AG04450 (cell line): ENCODE data around the gene PLCD3. TPM values are rescaled to one million over a fixed set of nuclear protein-coding genes. Genes with fewer than 3 reads are reported as not detected.
A peak's percentile ranks its signal among the peaks of the same experiment; 100 is the strongest.

Experiments
- CTCF ChIA-PET: fragments of 300-600, 350-600 bp; formaldehyde crosslinking; extraction: SDS; loops from one replicate; lab custom pipeline; 2022; ENCODE audit warnings: antibody characterized with exemption, inconsistent platforms; lab: Charles Lee
- POLR2A ChIA-PET: fragments of 350-600 bp; formaldehyde crosslinking; extraction: SDS; loops from one replicate; lab custom pipeline; 2021; ENCODE audit warnings: antibody characterized with exemption, inconsistent platforms; lab: Yijun Ruan, JAX
- DNase-seq: peaks from one replicate; pipeline ENCODE4 v3.0.0-alpha.2; 2011; ENCODE audit warnings: low read depth, low spot score
- H3K27ac ChIP-seq: one replicate; pipeline ENCODE4 v1.5.1; 2012; ENCODE audit warnings: low read depth, low read length, control low read depth
- H3K27me3 ChIP-seq: one replicate; pipeline ENCODE4 v1.6.0; 2012; ENCODE audit warnings: low read length; ENCODE audit not compliant: control insufficient read depth, insufficient read depth
- H3K4me3 ChIP-seq: 2 replicates; pipeline ENCODE4 v1.5.1; 2011; ENCODE audit warnings: mild to moderate bottlenecking, low read depth, low read length, control low read depth
- H3K9me3 ChIP-seq: 2 replicates; pipeline ENCODE4 v1.5.1; 2012; ENCODE audit warnings: low read length; ENCODE audit not compliant: control insufficient read depth, insufficient read depth
- CTCF ChIP-seq: IDR thresholded peaks from 2 replicates; pipeline ENCODE4 v1.5.1; 2011; ENCODE audit warnings: low read depth, low read length, control low read depth, inconsistent platforms
- polyA plus RNA-seq: library from polyadenylated mRNA; depleted of rRNA; stranded (reverse); fragments of >200 nt; gene quantifications from 2 replicates; pipeline ENCODE4 v1.2.3, GENCODE V29; 2011

Gene PLCD3
- polyA plus RNA-seq, 1 experiment: 28.2 TPM

- H3K9me3 ChIP-seq: no peaks in the 10 kb centered on the region
- POLR2A ChIA-PET: interaction anchor here (0.5 to 1.7 kb wide), 5 partner anchors 9 to 55 kb away, joined by 3 to 8 read pairs (median 6); partner anchors contain the start of genes HEXIM1 and NMT1
- H3K27me3 ChIP-seq: no peaks in the 10 kb centered on the region
- H3K4me3 ChIP-seq: no peak overlapping the region
- DNase-seq: peak; percentile 97
- TF ChIP-seq CTCF: no peak
- H3K27ac ChIP-seq: peak overlapping the region; percentile 98
- CTCF ChIA-PET: interaction anchor here (2.4 to 6.0 kb wide), 2 partner anchors 43 to 71 kb away, joined by 11 to 26 read pairs; partner anchors contain the start of gene ACBD4
These were observed 39.3 kb downstream of the PLCD3 start for GRCh38 chr17:45092911-45093430.

GRCh38 chr17:45091778-45092425 lies 40.4 kb downstream of the PLCD3 start:
- CTCF ChIA-PET: interaction anchor here (6.0 kb wide), 1 partner anchor 44 kb away, joined by 26 read pairs; the partner anchor contains the start of gene ACBD4
- DNase-seq: no peak
- TF ChIP-seq CTCF: no peak
- Histone ChIP-seq H3K27me3 (no peaks in the 10 kb centered on the region), H3K27ac (peak overlapping the region; percentile 98), H3K9me3 (no peaks in the 10 kb centered on the region), H3K4me3 (no peak overlapping the region)
- POLR2A ChIA-PET: interaction anchor here (1.2 to 1.7 kb wide), 2 partner anchors 10 to 56 kb away, joined by 3 to 6 read pairs; partner anchors contain the start of gene HEXIM1

GRCh38 chr17:45090711-45091110 lies 41.6 kb downstream of the PLCD3 start:
- H3K9me3 ChIP-seq: no peaks in the 10 kb centered on the region
- no peaks in the 10 kb centered on the region for H3K27me3 ChIP-seq
- no peak overlapping the region for H3K4me3 ChIP-seq
- no peak for DNase-seq
- CTCF ChIA-PET: interaction anchor here (1.3 to 6.0 kb wide), 2 partner anchors 8 to 45 kb away, joined by 6 to 26 read pairs; partner anchors contain the start of gene ACBD4
- no peak for TF ChIP-seq CTCF
- POLR2A ChIA-PET: interaction anchor here (0.6 kb wide), 1 partner anchor 57 kb away, joined by 3 read pairs; the partner anchor contains the start of gene HEXIM1
- H3K27ac ChIP-seq: peak overlapping the region; percentile 31

- no peak for TF ChIP-seq CTCF
- no peak for DNase-seq
- ChIA-PET CTCF (interaction anchor here (6.0 kb wide), 1 partner anchor 47 kb away, joined by 26 read pairs; the partner anchor contains the start of gene ACBD4), POLR2A (interaction anchor here (0.7 kb wide), 1 partner anchor 9 kb away, joined by 6 read pairs; no protein-coding TSS in a partner anchor)
- no peaks in the 10 kb centered on the region for H3K9me3 ChIP-seq
- no peak overlapping the region for H3K4me3 ChIP-seq
- H3K27me3 ChIP-seq: no peaks in the 10 kb centered on the region
- H3K27ac ChIP-seq: no peak overlapping the region
These were observed 43.6 kb downstream of the PLCD3 start for GRCh38 chr17:45088741-45089140.

GRCh38 chr17:45087978-45088377 lies 44.3 kb downstream of the PLCD3 start:
- Histone ChIP-seq H3K27ac (peak overlapping the region; percentile 48), H3K9me3 (no peaks in the 10 kb centered on the region), H3K27me3 (no peaks in the 10 kb centered on the region), H3K4me3 (no peak overlapping the region)
- ChIA-PET CTCF (interaction anchor here (0.9 kb wide), 1 partner anchor 47 kb away, joined by 4 read pairs; the partner anchor contains the start of gene ACBD4), POLR2A (no interaction called here)
- TF ChIP-seq CTCF: no peak
- DNase-seq: no peak
